Heart left ventricle (tissue), 16 donors: ENCODE data around the gene TM2D1. TPM values are rescaled to one million over a fixed set of nuclear protein-coding genes. Genes with fewer than 3 reads are reported as not detected.
"Not testable (repeated sequence)": the region's sequence is repeated elsewhere in the genome, so short reads cannot be mapped to it uniquely, and the experiment has no call there.

ENCODE experiments used
- ATAC-seq, 4 donors: fragments of 200-7000 bp; cut with Tn5 transposase; one replicate each; pipeline ENCODE4 v1.9.1; 2020 to 2022; ENCODE audit warnings: moderate library complexity in 4 of 4, mild to moderate bottlenecking in 3 of 4, moderate number of reproducible peaks in 1 of 4
- DNase-seq, 5 donors: peaks; one replicate each; pipeline ENCODE4 v3.0.0-alpha.2; 2020
- H3K27ac ChIP-seq, 12 donors: fragments of 200-600 bp; sonication (generic) in 4 of 12; one replicate each; pipeline versions ENCODE4 v1.5.0 to v1.8.0; 2016 to 2022; ENCODE audit warnings: mild to moderate bottlenecking in 2 of 12
- H3K27me3 ChIP-seq, 9 donors: fragments of 200-600 bp; sonication (generic) in 2 of 9; one replicate each; pipeline versions ENCODE4 v1.5.1 to v1.8.0; 2016 to 2022; ENCODE audit warnings: mild to moderate bottlenecking in 3 of 9
- H3K36me3 ChIP-seq, 9 donors: fragments of 200-600 bp; sonication (generic) in 2 of 9; one replicate each; pipeline versions ENCODE4 v1.5.0 to v1.8.0; 2018 to 2022; ENCODE audit warnings: mild to moderate bottlenecking in 2 of 9
- H3K4me1 ChIP-seq, 12 donors: fragments of 200-600 bp; sonication (generic) in 4 of 12; one replicate each; pipeline versions ENCODE4 v1.5.0 to v1.8.0; 2016 to 2022; ENCODE audit warnings: mild to moderate bottlenecking in 3 of 12
- H3K4me3 ChIP-seq, 12 donors: fragments of 200-600 bp; sonication (generic) in 4 of 12; one replicate each; pipeline versions ENCODE4 v1.5.0 to v1.8.0; 2017 to 2022; ENCODE audit warnings: mild to moderate bottlenecking in 9 of 12, moderate library complexity in 4 of 12
- H3K9me3 ChIP-seq, 12 donors: fragments of 200-600 bp; sonication (generic) in 4 of 12; one replicate each; pipeline versions ENCODE4 v1.5.0 to v1.8.0; 2016 to 2022; ENCODE audit warnings: mild to moderate bottlenecking in 1 of 12
- CTCF ChIP-seq, 12 donors: fragments of 200-600 bp; sonication (generic) in 4 of 12; IDR thresholded peaks; one replicate each; pipeline versions ENCODE4 v1.5.0 to v1.8.0; 2018 to 2022; ENCODE audit warnings: antibody characterized with exemption in 12 of 12, mild to moderate bottlenecking in 5 of 12
- POLR2A ChIP-seq, 2 donors: fragments of 450-650 bp; IDR thresholded peaks; one replicate each; pipeline ENCODE4 v1.6.1; 2017; ENCODE audit warnings: antibody characterized with exemption in 2 of 2, mild to moderate bottlenecking in 2 of 2, moderate library complexity in 2 of 2
- WGBS, 4 donors: extraction: QIAGEN DNeasy Blood & Tissue Kit in 2 of 4; methylation state at CpG; one replicate each; pipeline versions ENCODE4 v1.1.5 to v1.1.7; 2013 to 2018; 5-methylcytosine and 5-hydroxymethylcytosine counted together
- intact Hi-C, 10 donors: fragments of 100-400 bp; cut with DNase I; formaldehyde crosslinking; loops; one replicate each; pipeline versions ENCODE4 v1.11.1 to v1.14.2; 2022
- polyA plus RNA-seq, 2 donors: library from polyadenylated mRNA; stranded (reverse); fragments of 200-250 nt; gene quantifications; one replicate each; pipeline ENCODE4 v1.2.3, GENCODE V29; 2013
- total RNA-seq, 9 donors: library from RNA; depleted of rRNA in 2 of 9; stranded (reverse); fragments of >200 nt in 2 of 9; fragmentation: NEBNext Ultra II Directional in 3 of 9; extraction: Animal tissue kit (Norgen Biotek cat#: 25700) in 3 of 9; gene quantifications; one replicate each; pipeline versions ENCODE4 v1.1.0 to v1.2.4, GENCODE V29; 2016 to 2023
- donor health status: ischemic (EF 13 %, LVEDD 7.1; RV severe dilation, severe dysfunction).
- donor health status: healthy with polysubstance abuse.
- donor health status: DM: no; HTN: yes; CAD: no.
- donor health status: DM: no; HTN: no; CAD: no.
- donor health status: ischemic (EF 25% LVEDD 6.9; RV normal size, moderate dysfunction).
- donor health status: ischemic (EF 25% LVEDD 5.7; RV mildly dilated, moderate dysfunction).
- donor health status: healthy.
- donor health status: DM: yes; HTN: yes; CAD: no.
- donor health status: ischemic (EF 35%, LVEDD 5.7; RV mildly dilated, moderate dysfunction).
- donor health status: nonischemic (EF 11% LVEDD 7.7; RV severe dilation, severe dysfunction).
- donor health status: DM: yes; HTN: yes; CAD: no.
- donor health status: PGD.
- donor health status: ischemic (EF 29% LVEDD 5.4; RV normal size, mild dysfunction).
- donor health status: nonischemic (EF 23%, LVEDD 6.1; RV moderate dilation, normal function).

The TM2D1 gene
- total and polyA plus RNA-seq, 11 donors, result 10.2 to 44.0 (median 34.4) TPM

GRCh38 chr1:61740751-61741700 lies 16.1 kb upstream of the TM2D1 start:
- DNase-seq (no peak), ATAC-seq (no peak)
- WGBS, 4 donors, result 94 to 96% (median 95%) methylated on average over 19 of the region's 19 CpGs
- intact Hi-C loops, result loop anchor here in 1 of 10 donors (10.0 kb wide), 1 partner anchor 686 kb away; no protein-coding TSS in a partner anchor
- no peaks in the 10 kb centered on the region for H3K27me3 ChIP-seq
- peak overlapping the region in 8 of 12 donors; percentile 89 to 99 (median 97) for H3K27ac ChIP-seq
- peaks cover 0 to 20% (median 10%) of the 10 kb centered on the region in 12 donors for H3K4me1 ChIP-seq
- H3K36me3 ChIP-seq, result no peaks in the 10 kb centered on the region
- H3K4me3 ChIP-seq, result peak overlapping the region in 5 of 12 donors; percentile 86 to 100 (median 96)
- no peaks in the 10 kb centered on the region for H3K9me3 ChIP-seq
- no peak for TF ChIP-seq CTCF (IDR thresholded peaks at IDR 0.05)
- no peak for TF ChIP-seq POLR2A (IDR thresholded peaks at IDR 0.05)

DNA sequence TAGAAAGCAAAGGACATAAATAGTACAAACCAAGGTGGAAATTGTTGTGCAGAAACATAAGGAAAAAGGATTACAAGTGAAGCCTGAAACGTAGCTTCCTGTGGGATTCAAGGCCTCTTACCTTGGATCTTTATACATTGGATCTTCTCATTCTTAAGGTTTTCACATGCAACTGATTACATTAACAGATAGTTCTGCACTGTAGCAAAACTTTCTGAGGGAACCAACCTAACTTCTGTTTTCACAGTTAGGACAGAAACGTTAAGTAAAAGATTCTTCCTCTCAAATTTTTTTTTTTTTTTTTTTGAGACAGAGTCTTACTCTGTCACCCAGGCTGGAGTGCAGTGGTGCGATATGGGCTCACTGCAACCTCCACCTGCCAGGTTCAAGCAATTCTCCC lies 7.8 kb upstream of the TM2D1 start:
- intact Hi-C loops, result no loop called here
- no peak for ATAC-seq
- Histone ChIP-seq H3K27me3 (no peaks in the 10 kb centered on the region), H3K36me3 (no peaks in the 10 kb centered on the region), H3K9me3 (no peaks in the 10 kb centered on the region), H3K27ac (no peak overlapping the region), H3K4me3 (no peak overlapping the region), H3K4me1 (no peaks in the 10 kb centered on the region)
- 57 to 73% (median 61%) methylated on average over 3 of the region's 3 CpGs for WGBS, 4 donors
- DNase-seq, result no peak
- TF ChIP-seq POLR2A (IDR thresholded peaks at IDR 0.05) (no peak), CTCF (IDR thresholded peaks at IDR 0.05) (no peak)

DNA sequence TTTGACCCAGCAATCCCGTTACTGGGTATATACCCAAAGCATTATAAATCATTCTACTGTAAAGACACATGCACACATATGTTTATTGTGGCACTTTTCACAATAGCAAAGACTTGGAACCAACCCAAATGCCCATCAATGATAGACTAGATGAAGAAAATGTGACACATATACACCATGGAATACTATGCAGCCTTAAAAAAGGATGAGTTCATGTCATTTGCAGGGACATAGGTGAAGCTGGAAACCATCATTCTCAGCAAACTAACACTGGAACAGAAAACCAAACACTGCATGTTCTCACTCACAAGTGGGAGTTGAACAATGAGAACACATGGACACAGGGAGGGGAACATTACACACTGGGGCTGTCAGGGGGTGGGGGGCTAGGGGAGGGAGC lies 5.7 kb upstream of the TM2D1 start:
- H3K4me3 ChIP-seq, H3K4me1 ChIP-seq, H3K9me3 ChIP-seq, ATAC-seq, H3K36me3 ChIP-seq, intact Hi-C loops, H3K27me3 ChIP-seq, H3K27ac ChIP-seq, DNase-seq: not testable (repeated sequence)
- 0 to 43% (median 0%) methylated on average over 1 of the region's 1 CpG for WGBS, 4 donors

GRCh38 chr1:61727544-61727943 lies 2.6 kb upstream of the TM2D1 start:
- no peak for DNase-seq
- no peaks in the 10 kb centered on the region for H3K27me3 ChIP-seq
- peaks cover 0 to 24% (median 15%) of the 10 kb centered on the region in 12 donors for H3K4me1 ChIP-seq
- no peak overlapping the region for H3K27ac ChIP-seq
- intact Hi-C loops, result loop anchor here in 3 of 10 donors (5.0 to 10.0 kb wide), 2 partner anchors 107 to 125 kb away; no protein-coding TSS in a partner anchor
- no peak for ATAC-seq
- H3K36me3 ChIP-seq, result peaks cover 0 to 4% (median 0%) of the 10 kb centered on the region in 9 donors
- H3K9me3 ChIP-seq, result no peaks in the 10 kb centered on the region
- H3K4me3 ChIP-seq, result no peak overlapping the region
- no peak for TF ChIP-seq POLR2A (IDR thresholded peaks at IDR 0.05)
- TF ChIP-seq CTCF (IDR thresholded peaks at IDR 0.05), result no peak
- 85 to 94% (median 86%) methylated on average over 3 of the region's 3 CpGs for WGBS, 4 donors
